DMS 273 treated with DMSO at 0.1 percent for 48 hours (cell line): ENCODE measurements around the gene SV2C.
"Not testable (repeated sequence)": the region's sequence is repeated elsewhere in the genome, so short reads cannot be mapped to it uniquely, and the experiment has no call there.

Experiments used
- DNase-seq: peaks from one replicate; lab custom pipeline; 2025; lab: John Stamatoyannopoulos, UW

The SV2C gene

GRCh38 chr5:76257225-76257833 is 174.1 kb downstream of the SV2C start:
- DNase-seq, result no peak

- no peak for DNase-seq
These were observed 174.7 kb downstream of the SV2C start for GRCh38 chr5:76257897-76258296.

GRCh38 chr5:76264681-76265080 is 181.5 kb downstream of the SV2C start:
- DNase-seq, result no peak

GRCh38 chr5:76269259-76269931 is 186.2 kb downstream of the SV2C start:
- DNase-seq, result no peak

GRCh38 chr5:76269932-76270610 is 186.9 kb downstream of the SV2C start:
- DNase-seq, result no peak

- no peak for DNase-seq
These were observed 188.7 kb downstream of the SV2C start for GRCh38 chr5:76271836-76272235.

- DNase-seq, result no peak
These were observed 190.2 kb downstream of the SV2C start for GRCh38 chr5:76273206-76273885.

GRCh38 chr5:76274571-76274970 is 191.4 kb downstream of the SV2C start:
- no peak for DNase-seq

- no peak for DNase-seq
These were observed 194.6 kb downstream of the SV2C start for GRCh38 chr5:76277736-76278135.

- no peak for DNase-seq
These were observed 195.1 kb downstream of the SV2C start for GRCh38 chr5:76278261-76278789.

GRCh38 chr5:76280494-76280893 is 197.3 kb downstream of the SV2C start:
- no peak for DNase-seq

- no peak for DNase-seq
These were observed 200.5 kb downstream of the SV2C start for GRCh38 chr5:76283670-76284069.

GRCh38 chr5:76289692-76290091 is 206.5 kb downstream of the SV2C start:
- DNase-seq, result no peak

GRCh38 chr5:76290321-76290757 is 207.2 kb downstream of the SV2C start:
- no peak for DNase-seq

GRCh38 chr5:76291305-76292077 is 208.3 kb downstream of the SV2C start:
- no peak for DNase-seq

- DNase-seq, result no peak
These were observed 209.6 kb downstream of the SV2C start for GRCh38 chr5:76292620-76293322.

GRCh38 chr5:76294573-76294972 is 211.4 kb downstream of the SV2C start:
- no peak for DNase-seq

- DNase-seq, result no peak
These were observed 215.7 kb downstream of the SV2C start for GRCh38 chr5:76298852-76299251.

- DNase-seq, result no peak
These were observed 216.4 kb downstream of the SV2C start for GRCh38 chr5:76299592-76299991.

- DNase-seq, result not testable (repeated sequence)
These were observed 218.7 kb downstream of the SV2C start for GRCh38 chr5:76301932-76302331.

- not testable (repeated sequence) for DNase-seq
These were observed 219.5 kb downstream of the SV2C start for GRCh38 chr5:76302661-76303060.
